ENCODE results near the gene SEMA5A.

The SEMA5A gene

DNA sequence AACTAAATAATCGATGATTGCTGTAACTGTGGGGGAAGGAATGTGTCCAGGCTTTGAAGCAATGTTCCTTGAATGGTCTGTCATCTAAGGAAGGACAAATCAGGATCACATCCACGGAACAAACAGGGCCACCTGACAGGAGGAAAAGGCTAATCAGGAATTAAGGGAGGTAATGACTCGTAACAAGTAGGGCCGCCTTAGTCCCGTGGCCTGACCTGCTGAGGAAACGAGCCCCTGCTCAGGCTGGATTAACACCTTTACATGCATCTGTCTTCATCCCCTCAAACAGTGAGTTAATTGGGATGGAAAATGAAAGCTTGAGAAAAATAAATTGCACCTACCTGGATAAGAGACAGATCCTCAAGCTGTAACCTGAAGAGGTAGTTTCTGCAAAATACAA lies 227.8 kb downstream of the SEMA5A start:
- DNase-seq, result no peak

DNA sequence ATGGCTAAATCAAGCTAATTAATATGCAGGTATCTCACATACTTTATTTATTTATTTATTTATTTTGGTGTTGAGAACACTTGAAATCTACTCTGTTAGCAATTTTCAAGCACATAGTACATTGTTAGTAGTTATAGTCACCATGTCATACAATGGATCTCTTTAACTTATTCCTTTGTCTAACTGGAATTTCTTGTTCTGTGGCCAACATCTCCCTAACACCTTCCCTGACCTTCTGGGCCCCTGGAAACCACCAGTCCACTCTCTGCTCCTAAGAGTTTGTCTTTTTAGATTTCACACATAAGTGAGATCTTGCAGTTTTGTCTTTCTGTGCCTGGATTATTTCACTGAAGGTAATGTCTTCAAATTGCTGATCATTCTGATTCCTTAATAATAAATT lies 229.1 kb downstream of the SEMA5A start:
- DNase-seq, result no peak

DNA sequence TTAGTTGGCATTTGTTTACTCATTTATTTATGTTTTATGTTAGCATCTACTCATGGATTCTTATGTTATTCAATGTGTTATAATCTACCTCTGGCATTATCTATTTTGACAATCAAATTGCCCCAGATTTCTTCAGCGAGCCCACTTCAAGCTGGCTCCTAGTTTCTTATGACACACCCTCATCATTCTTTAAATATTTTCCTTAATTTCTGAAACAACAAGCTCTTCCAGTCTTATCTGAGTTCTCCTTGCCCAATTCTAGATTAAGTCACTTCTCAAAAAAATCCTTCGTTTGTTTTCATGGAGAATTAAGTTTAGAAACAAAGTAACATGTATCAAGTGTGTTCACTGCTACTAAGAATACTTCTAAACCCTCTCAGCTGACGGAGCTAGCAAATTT lies 229.8 kb downstream of the SEMA5A start:
- no peak for DNase-seq

DNA sequence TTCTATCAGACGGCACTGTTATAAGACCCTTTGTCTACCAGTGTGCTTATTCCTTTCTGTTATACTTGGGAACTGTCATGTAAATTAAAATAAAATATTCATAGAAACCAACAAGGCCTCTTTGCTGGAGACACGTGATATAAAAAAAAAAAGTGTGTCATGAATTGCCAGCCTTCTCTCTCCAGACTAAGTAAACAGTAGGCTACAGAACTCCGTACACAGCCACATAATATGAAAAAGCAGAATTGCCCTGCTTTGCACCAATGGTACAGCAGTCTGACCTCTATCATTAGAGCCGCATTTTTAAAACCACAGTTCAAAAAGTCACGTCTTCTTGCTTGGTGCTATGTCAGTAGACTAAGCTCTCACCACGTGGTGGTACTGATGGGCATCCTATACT lies 231.3 kb downstream of the SEMA5A start:
- DNase-seq, result no peak

DNA sequence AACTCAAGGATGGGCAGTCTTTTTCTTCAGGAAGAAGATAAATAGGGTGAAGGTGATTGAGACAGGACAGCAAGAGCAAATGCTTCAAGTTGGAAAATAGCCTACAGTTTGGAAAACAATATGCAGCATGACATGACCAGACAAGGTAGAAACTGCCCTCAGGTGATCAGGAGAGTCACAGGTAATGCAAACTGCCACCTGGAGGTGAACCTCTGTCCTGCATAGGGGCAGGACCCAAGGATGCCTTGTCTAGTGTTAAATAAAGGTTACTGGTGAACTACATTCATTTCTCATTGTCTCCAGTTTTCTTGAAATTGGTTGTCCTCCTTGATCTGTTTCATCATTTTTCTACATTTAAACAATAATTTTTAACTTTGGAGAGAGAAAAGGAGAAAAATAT lies 232.1 kb downstream of the SEMA5A start:
- no peak for DNase-seq

DNA sequence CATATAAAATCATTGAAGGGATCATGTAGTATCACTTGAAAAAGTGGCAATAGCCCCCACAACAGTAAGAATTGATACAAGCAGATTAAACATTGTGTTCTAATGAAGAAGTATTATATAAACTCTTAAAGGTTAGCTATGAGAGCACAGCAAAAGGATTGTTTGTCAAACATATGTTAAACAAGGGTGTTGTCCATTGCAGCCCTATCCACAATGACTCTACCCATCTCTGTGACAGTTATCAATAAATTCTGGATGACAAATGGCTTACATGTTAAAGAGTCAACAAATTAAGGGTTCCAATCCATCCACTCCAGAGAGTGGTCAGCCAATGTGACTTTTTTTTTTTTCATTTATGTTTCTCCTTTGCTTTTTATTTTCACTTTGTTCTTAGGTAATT lies 238.7 kb downstream of the SEMA5A start:
- DNase-seq, result no peak

DNA sequence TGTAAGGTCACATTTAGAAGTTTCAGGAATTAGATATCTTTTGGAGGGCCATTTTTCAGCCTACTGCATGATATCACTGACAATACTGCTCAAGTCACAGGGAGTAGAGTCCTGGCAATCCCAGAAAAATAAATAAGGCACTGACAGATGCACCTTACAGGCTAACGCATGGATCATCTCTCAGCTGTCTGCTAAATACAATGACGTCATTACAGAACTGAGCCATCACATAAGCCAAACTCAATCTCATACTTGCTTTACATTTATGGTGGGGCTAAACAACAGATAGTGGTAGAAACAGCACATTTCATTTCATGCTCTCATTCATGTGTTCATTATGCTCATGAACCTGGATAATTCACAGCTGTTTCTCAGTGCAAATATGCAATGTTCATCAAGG lies 243.7 kb downstream of the SEMA5A start:
- no peak for DNase-seq

DNA sequence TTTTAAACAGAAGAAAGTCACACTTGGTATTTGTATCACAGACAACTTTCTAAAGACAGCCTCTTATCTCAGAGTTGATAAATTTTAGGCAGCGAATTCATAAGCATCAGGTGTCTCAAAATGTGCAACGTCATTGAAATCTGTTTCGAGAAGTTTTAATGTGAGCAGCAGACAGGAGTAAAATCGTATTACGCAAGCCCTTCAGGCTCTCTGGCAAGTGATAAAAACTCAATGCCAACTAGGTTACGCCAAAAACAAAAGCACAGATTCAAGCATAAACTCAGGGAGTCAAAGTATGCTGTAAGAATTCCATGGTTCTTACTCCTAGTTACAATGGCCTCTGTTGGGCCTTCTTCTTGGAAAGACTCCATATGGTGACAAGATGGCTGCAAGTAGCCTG lies 244.7 kb downstream of the SEMA5A start:
- DNase-seq, result no peak

DNA sequence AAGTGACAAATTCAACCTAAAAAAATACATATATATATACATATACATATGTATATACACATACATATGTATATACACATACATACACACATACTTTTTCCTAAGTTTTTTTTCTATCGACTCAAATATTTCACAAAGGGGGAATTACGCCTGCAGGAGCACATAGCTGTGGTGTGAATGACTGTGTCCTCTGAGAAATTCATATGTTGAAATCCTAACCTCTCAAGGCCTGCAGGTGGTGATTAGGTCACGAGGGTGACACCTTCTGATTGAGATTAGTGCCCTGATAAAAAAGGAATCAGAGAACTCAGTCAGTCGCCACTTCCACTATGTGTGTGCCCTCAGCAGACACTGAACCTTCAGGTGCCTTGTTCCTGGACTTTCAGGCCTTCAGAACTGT lies 248.7 kb downstream of the SEMA5A start:
- DNase-seq, result no peak

DNA sequence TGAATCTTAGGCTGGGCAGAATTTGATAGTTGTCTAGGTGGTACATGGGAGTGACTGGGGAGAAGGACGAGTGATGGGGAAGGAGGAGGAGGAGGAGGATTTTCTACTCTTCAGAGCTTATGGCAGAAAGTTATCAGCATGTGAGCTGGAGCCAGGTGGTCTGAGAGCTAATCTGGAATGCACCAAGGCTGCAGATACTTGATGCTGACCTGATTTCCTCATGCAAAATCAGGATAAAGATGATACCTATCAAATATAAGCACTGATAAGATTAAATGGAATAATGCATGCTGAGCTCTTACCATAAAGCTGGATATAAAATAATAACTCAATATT lies 250.4 kb downstream of the SEMA5A start:
- no peak for DNase-seq

DNA sequence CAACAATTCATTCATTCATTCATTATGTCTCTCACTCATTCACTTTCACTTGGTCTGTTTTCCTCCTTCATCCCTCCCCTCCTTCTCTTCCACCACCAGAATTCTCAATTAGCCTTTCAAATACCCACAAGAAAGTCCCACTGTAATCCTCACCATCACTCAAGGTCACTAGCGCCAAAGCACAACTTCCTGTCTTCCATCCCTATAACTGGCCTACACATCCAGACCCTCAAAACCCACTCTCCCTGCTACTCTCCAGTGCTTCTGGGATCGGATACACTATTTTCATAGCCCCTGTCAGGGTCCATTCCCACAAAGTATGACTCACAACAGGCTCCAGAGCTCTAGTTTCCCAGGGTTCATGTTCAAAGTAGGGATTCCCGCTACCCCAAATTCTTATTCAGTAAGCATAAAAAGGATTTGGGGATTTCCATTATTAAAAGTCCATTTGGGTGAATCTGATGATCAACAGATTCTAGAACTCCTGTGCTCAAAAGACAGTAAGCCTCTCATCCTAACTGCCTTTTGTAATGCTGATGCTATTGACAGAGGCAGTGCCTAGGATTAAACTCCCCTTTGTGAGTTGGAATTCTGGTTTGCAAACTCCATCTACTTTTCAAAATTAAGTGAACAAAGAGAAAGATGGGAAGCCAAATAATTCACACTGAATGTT lies 250.9 kb downstream of the SEMA5A start:
- no peak for DNase-seq

DNA sequence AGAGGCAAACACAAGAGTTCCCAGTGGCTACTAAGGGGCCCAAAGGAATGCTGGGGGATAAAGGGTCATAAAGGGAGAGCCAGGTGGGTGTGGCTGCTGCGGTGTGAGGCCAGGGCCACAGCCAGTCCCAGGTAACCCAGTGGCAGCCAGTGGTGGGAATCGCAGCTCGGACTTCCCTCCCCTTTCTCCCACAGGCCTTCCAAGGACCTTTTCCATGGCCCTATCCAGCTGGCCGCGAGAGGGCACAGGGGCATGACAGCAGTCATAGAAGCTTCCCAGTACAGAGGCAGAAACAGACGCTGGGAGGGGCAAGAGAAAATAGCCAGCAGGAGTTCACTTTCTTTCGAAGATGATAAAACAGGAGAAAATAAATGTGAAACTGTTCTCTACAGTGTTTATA lies 257.6 kb downstream of the SEMA5A start:
- DNase-seq, result no peak

DNA sequence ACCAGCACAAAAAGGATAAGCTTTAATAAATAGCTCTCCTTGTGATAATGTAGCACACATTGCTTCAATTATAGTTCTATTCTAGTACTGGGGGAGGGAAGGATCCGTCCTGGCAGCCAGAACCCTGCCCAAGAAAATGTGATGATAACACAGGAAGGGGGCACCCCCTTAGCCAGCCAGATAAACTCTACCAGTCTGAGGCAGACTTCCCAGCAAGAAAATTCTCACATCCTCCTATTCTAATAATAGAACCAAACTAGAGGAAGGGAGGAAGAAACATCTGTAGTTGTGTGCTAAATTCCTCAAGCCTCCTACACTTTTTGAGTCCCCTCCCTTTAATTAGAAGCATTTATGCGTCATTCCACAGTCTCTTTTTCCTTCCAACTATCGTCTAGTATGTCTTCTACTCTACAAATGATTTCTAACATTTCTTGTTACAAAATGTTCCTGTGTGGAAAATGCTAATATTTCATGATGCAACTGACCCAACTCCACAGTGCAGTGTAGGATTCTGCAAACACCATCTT lies 261.0 kb downstream of the SEMA5A start:
- DNase-seq, result no peak

DNA sequence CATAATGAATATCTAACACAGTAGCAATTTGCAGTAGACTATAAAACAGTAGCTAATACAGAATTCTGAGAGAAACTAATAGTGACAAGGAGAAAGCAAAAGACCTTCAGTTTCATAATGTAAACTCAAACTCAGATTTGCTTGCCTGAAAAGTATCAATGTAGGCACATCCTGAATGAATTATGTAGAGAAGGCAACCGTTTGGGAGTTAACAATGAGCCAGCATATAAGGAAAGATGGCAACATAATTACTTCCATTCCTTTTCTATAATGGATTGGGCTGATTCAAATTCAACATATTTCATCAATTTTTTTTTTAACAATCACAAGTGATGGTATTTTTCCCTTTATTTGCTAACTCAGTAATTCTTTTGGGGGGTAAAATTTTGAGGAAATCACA lies 261.6 kb downstream of the SEMA5A start:
- DNase-seq, result no peak

DNA sequence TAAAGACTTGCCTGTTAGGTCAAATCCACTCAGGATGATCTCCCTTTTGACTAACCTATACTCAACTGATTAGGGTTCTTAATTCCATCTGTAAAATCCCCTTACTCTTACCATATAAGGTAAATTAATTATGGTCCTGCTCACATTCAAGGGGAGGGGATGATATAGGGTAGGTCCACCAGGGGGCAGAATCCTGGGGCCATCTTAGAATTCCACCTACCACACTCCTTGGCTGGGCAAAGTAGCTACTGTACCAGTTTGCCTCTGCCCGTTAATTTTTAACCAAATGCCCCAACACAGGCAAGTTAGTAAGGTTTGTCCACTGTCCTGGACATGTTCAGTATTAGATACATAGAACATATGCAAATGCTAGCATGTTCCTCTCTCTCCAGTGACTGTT lies 262.4 kb downstream of the SEMA5A start:
- no peak for DNase-seq

DNA sequence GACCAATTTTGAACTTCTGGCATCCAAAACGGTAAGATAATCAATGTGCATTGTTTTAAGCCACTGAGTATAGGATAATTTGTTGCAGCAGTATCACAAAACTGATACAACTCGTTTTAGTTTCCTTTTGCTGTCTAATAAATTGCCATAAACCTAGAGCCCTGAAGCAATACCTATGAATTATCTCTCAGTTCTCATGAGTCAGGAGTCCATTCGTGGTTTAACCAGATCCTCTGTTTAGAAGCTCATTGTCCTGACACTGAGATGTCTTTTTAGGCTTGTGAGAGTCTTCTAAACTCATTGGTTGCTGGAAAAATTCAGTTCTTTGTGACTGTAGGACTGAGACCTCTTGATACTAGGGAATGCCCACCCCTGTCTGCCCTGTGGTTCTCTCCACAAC lies 262.9 kb downstream of the SEMA5A start:
- DNase-seq, result no peak

DNA sequence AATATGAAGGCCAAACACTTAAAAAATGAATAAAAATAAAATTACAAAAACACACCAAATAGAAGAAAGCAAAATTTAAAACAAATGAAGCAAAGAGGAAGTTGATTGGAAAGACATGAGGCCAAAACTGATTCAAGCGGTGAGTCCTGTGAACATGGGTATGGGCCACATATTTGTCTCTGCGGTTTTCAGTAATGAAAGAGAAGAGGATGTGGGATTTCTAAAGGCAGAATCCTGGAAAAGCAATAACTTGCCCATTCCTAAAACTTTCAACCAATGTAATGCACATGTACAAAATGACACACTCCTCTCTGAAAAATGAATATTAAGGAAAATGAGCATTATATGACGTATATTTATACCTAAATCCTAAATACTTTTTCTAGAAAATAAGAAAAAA lies 263.7 kb downstream of the SEMA5A start:
- DNase-seq, result no peak

DNA sequence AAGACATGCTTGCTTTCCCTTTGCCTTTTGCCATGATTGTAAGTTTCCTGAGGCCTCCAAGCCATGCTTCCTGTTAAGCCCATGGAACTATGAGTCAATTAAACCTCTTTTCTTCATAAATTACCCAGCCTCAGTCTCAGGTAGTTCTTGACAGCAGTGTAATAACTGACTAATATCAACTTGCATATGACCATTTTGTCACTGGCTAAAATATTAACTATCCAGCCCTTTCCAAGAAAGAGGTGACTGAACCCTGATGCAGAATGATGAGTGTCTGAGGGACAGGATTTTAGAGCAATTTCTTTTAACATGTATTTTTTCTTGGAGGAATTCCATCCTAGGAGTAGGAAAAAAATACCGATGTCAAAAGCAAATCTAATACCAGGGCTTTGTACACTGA lies 266.1 kb downstream of the SEMA5A start:
- DNase-seq, result no peak

DNA sequence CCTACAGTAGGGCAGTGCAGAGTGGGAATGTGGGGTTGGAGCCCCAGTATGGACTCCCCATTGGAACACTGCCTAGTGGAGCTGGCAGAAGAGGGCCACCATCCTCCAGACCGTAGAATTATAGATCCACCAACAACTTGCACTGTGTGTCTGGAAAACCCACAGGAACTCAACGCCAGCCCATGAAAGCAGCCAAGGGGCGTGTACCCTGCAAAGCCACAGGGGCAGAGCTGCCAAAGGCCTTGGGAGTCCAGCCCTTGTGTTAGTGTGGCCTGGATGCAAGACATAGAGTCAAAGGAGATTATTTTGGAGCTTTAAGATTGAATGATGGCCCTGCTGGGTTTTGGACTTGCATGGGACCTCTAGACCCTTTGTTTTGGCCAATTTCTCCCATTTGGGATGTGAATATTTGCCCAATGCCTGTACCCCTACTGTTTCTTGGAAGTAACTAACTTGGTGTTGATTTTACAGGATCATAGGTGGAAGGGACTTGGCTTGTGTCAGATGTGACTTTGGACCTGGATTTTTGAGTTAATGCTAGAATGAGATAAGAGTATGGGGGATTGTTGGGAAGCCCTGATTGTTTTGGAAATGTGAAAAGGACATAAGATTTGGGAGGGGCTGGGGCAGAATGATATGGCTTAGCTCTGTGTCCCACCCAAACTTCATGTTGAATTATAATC lies 266.8 kb downstream of the SEMA5A start:
- DNase-seq, result no peak

DNA sequence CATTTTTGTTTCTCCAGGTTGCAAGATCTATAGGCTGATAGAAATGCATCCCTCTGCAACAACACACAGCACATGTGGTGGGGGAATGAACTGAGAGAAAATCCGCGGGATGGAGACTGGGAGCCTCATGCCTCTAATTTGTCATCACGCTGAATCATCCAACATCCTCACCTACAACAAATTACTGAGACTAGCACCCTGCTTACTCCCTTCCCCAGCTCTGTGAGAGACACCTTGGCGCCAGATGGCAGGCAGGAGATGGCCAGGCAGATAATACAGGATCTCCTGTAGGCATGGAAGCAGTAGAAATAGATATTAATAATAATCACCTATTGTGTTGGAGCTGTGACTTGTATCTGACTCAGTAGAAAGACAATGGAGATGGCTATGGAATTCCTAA lies 276.9 kb downstream of the SEMA5A start:
- DNase-seq, result no peak

DNA sequence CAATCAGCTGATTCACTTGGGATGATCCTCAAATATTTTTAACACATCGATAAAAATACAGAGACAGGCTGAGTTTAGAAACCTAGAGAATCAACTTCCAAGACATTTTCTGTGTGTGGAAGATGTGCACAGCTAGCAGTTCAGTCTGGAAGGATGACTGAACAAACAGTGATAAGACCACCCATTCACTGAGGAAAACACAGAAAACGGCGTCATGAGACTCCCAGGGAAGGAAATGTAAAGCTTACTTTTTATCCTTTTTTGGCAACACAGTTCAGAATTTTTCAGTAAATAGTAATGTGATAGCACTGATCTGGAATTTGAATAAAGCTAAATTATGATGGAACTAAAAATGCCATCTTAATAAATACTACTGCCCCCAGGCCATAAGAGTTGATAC lies 277.6 kb downstream of the SEMA5A start:
- no peak for DNase-seq

DNA sequence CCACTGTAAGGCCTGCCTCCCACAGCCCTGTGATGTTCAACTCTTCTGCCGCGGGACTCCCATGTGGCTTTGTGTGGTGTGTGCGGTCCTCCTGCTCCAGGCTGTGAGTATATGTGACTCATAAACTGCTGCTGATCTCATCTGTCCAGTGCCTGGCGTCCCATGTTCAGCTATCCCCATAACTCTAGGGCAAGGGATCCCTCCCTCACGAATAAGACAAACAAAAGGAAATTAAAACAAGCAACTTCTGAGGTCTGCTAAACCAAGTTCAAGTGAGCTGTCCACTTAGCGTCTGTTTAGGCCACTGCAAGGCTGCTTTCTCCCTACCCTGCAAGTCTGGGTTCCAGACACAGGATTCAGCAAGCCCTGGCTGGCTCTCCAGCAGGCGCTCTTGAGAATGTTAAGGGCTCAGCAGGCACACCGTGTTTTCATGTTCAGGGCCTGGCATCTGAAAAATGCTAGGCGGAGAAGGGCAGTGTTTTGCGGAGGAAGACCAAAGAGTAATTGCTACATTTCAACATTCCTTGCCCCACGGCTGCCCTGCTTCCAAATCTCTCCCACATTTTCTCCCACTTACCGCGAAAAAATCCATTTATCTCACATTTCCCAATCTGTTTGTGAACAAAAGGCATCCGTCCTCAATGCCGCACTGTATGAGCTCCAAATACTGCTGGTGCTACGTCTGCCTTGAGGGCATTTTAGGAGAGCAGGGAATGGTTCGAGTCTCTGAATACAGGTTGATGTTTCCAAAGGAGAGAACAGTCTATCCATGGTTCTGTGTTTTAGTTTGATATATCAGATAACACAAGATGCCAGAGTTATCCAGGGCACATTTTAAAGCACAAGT lies 280.2 kb downstream of the SEMA5A start:
- no peak for DNase-seq

DNA sequence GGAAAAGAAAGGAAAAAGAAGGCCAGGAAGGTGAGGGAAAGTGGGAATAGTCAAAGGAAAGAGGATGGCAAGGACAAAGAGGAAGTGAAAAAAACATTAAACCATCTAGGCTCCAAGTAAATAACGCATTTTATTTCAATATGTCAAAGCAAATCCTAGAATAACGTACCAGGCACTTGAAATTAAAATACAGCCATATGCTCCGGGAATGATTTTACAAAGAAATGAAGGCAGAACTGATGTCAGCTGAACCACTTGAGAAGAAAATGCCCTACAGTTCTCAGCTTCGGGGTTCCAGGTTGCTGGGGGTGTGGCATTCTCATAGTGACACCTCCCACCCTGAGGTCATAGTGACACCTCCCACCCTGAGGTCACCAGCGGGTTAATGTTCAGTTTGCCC lies 281.6 kb downstream of the SEMA5A start:
- no peak for DNase-seq

DNA sequence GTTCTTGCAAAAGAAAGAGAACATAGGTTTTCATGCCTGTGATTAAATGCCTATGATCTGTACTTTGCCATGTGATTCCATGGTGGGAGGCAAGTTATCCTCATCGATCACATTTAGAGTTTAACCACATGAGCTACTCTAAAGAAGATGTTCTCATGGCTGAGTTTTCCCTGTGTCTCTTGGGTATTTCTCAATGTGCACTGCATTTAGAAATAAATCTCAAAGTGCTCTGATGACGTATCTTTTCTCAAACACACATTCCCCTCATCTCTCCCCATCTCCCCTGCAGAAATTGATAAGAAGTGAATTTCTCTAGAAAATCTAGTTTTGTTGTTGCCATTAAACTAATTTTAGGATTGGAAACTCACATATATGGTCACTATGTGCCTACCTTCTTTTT lies 282.2 kb downstream of the SEMA5A start:
- DNase-seq, result no peak

Measured in DMS79 treated with DMSO at 0.1 percent for 48 hours (cell line).